Stimulated activated CD4-positive, alpha-beta T cell treated with anti-CD3 and anti-CD28 coated beads, Interleukin-2, amount 100 ng/mL, for 48 hours (primary cell): ENCODE measurements around the gene CD82.
A peak's percentile ranks its signal among the peaks of the same experiment; 100 is the strongest.
"Not testable (repeated sequence)": the region's sequence is repeated elsewhere in the genome, so short reads cannot be mapped to it uniquely, and the experiment has no call there.

Experiments
- DNase-seq, 2 donors: peaks; one replicate each; pipeline ENCODE4 v3.0.0-alpha.2; 2020

Gene CD82

GRCh38 chr11:44535191-44535980, 30.1 kb upstream of the CD82 start:
- DNase-seq = no peak

GRCh38 chr11:44536788-44537516, 28.5 kb upstream of the CD82 start:
- no peak for DNase-seq

- no peak for DNase-seq
These were observed 27.8 kb upstream of the CD82 start for GRCh38 chr11:44537679-44538078.

- DNase-seq = peak; percentile 74 to 81
These were observed 26.9 kb upstream of the CD82 start for GRCh38 chr11:44538375-44539054.

GRCh38 chr11:44539971-44540370, 25.5 kb upstream of the CD82 start:
- no peak for DNase-seq

GRCh38 chr11:44540667-44541066, 24.8 kb upstream of the CD82 start:
- no peak for DNase-seq

GRCh38 chr11:44542372-44542771, 23.1 kb upstream of the CD82 start:
- no peak for DNase-seq

GRCh38 chr11:44546984-44547383, 18.5 kb upstream of the CD82 start:
- DNase-seq = not testable (repeated sequence)

- DNase-seq = not testable (repeated sequence)
These were observed 17.9 kb upstream of the CD82 start for GRCh38 chr11:44547534-44547933.

GRCh38 chr11:44548032-44548695, 17.3 kb upstream of the CD82 start:
- DNase-seq = no peak

- DNase-seq = not testable (repeated sequence)
These were observed 16.3 kb upstream of the CD82 start for GRCh38 chr11:44548961-44549749.

- DNase-seq = no peak
These were observed 15.3 kb upstream of the CD82 start for GRCh38 chr11:44550123-44550522.

- no peak for DNase-seq
These were observed 13.9 kb upstream of the CD82 start for GRCh38 chr11:44551456-44552139.

- no peak for DNase-seq
These were observed 10.2 kb upstream of the CD82 start for GRCh38 chr11:44555031-44555800.

GRCh38 chr11:44556735-44557409, 8.6 kb upstream of the CD82 start:
- DNase-seq = peak; percentile 55 to 64

GRCh38 chr11:44557464-44557863, 8.0 kb upstream of the CD82 start:
- DNase-seq = no peak

- no peak for DNase-seq
These were observed 6.1 kb upstream of the CD82 start for GRCh38 chr11:44559207-44559939.

- DNase-seq = not testable (repeated sequence)
These were observed 5.5 kb upstream of the CD82 start for GRCh38 chr11:44559940-44560300.

GRCh38 chr11:44561275-44561805, 4.1 kb upstream of the CD82 start:
- DNase-seq = no peak
